BJ (cell line): ENCODE measurements around the gene SAP30BP. TPM values are rescaled to one million over a fixed set of nuclear protein-coding genes. Genes with fewer than 3 reads are reported as not detected.

Experiments
- CTCF ChIA-PET: fragments of 350-600 bp; formaldehyde crosslinking; extraction: SDS; loops from one replicate; lab custom pipeline; 2021; ENCODE audit warnings: antibody characterized with exemption, inconsistent platforms; lab: Yijun Ruan, JAX
- POLR2A ChIA-PET: fragments of 300-600 bp; sonication (Branson Sonifier 250); formaldehyde crosslinking; extraction: SDS; loops from one replicate; lab custom pipeline; 2021; ENCODE audit warnings: antibody characterized with exemption; lab: Charles Lee
- DNase-seq: peaks from one replicate; pipeline ENCODE4 v3.0.0-alpha.2; 2011; ENCODE audit warnings: low read depth
- H3K27me3 ChIP-seq: 2 replicates; pipeline ENCODE4 v1.6.0; 2011; ENCODE audit warnings: low read length; ENCODE audit not compliant: control insufficient read depth, insufficient read depth
- H3K36me3 ChIP-seq: 2 replicates; pipeline ENCODE4 v1.5.1; 2011; ENCODE audit warnings: low read length; ENCODE audit not compliant: control insufficient read depth, insufficient read depth
- H3K4me3 ChIP-seq: 2 replicates; pipeline ENCODE4 v1.5.1; 2011; ENCODE audit warnings: low read depth, mild to moderate bottlenecking, control low read depth, low read length
- CTCF ChIP-seq: IDR thresholded peaks from 2 replicates; pipeline ENCODE4 v1.5.1; 2011; ENCODE audit warnings: low read depth, mild to moderate bottlenecking, control low read depth, inconsistent platforms, low read length, moderate library complexity; ENCODE audit not compliant: insufficient read depth
- polyA plus RNA-seq: library from polyadenylated mRNA; depleted of rRNA; stranded (reverse); fragments of >200 nt; gene quantifications from 2 replicates; pipeline ENCODE4 v1.2.3, GENCODE V29; 2011

SAP30BP gene
- polyA plus RNA-seq, 1 experiment: 84.8 TPM

DNA sequence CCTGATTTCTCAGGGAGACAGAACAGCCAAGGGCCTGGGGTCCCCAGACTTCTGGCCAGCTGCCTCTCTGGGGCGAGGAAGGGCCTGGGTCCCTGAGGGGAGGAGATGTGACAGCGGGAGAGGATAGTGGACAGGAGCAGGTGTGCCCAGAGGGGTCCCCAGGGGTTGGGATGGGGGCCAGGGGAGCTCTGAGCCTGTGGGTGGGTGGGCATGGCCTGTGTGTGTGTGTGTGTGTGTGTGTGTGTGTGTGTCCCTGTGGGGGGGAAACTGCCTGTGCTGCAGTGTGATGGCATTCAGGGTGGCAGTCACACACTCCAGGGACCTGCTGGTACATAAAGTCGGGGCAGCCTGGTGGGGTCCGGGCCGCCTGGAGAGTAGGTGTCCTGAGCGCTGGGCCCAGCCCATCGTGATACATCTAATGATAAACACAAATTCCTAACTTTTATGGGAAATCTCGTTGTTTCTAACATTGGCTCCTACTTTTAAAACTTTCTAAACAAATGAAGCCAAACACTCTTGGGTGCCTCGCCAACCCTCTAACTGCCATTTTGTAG lies 55.5 kb downstream of the SAP30BP start:
- H3K27me3 ChIP-seq: peaks cover 18% of the 10 kb centered on the region
- ChIA-PET POLR2A (no interaction called here), CTCF (interaction anchor here (0.8 kb wide), 1 partner anchor 31 kb away, joined by 4 read pairs; no protein-coding TSS in a partner anchor)
- no peaks in the 10 kb centered on the region for H3K36me3 ChIP-seq
- no peak for TF ChIP-seq CTCF
- no peak overlapping the region for H3K4me3 ChIP-seq
- no peak for DNase-seq

GRCh38 chr17:75723171-75723930 lies 56.2 kb downstream of the SAP30BP start:
- no peak overlapping the region for H3K4me3 ChIP-seq
- POLR2A ChIA-PET: no interaction called here
- CTCF ChIA-PET: no interaction called here
- H3K36me3 ChIP-seq: no peaks in the 10 kb centered on the region
- no peak for TF ChIP-seq CTCF
- H3K27me3 ChIP-seq: peaks cover 18% of the 10 kb centered on the region
- DNase-seq: no peak

- TF ChIP-seq CTCF: no peak
- no peak for DNase-seq
- H3K27me3 ChIP-seq: peaks cover 16% of the 10 kb centered on the region
- H3K36me3 ChIP-seq: no peaks in the 10 kb centered on the region
- POLR2A ChIA-PET: no interaction called here
- H3K4me3 ChIP-seq: no peak overlapping the region
- CTCF ChIA-PET: interaction anchor here (0.8 to 1.3 kb wide), 2 partner anchors 26 to 92 kb away, joined by 3 to 6 read pairs; no protein-coding TSS in a partner anchor
Measured at GRCh38 chr17:75724016-75725003, 57.2 kb downstream of the SAP30BP start.

GRCh38 chr17:75725504-75725903 lies 58.4 kb downstream of the SAP30BP start:
- Histone ChIP-seq H3K36me3 (no peaks in the 10 kb centered on the region), H3K4me3 (no peak overlapping the region), H3K27me3 (peaks cover 8% of the 10 kb centered on the region)
- CTCF ChIA-PET: interaction anchor here (2.5 kb wide), 1 partner anchor 24 kb away, joined by 13 read pairs; no protein-coding TSS in a partner anchor
- TF ChIP-seq CTCF: no peak
- POLR2A ChIA-PET: no interaction called here
- DNase-seq: no peak

- ChIA-PET POLR2A (interaction anchor here (0.5 kb wide), 1 partner anchor 53 kb away, joined by 8 read pairs; no protein-coding TSS in a partner anchor), CTCF (interaction anchor here (2.5 kb wide), 1 partner anchor 22 kb away, joined by 13 read pairs; no protein-coding TSS in a partner anchor)
- Histone ChIP-seq H3K4me3 (no peak overlapping the region), H3K36me3 (no peaks in the 10 kb centered on the region), H3K27me3 (no peaks in the 10 kb centered on the region)
- DNase-seq: no peak
- no peak for TF ChIP-seq CTCF
Measured at GRCh38 chr17:75727391-75727790, 60.3 kb downstream of the SAP30BP start.
